ENCODE data around the gene FN1.

The FN1 gene
- 0.31 to 4.0 reads per million in 2 donors for total RNA-seq

- peak in 4 of 5 experiments; percentile 23 to 68 (median 48) for DNase-seq
Measured at GRCh38 chr2:215435870-215436704, at the start of gene FN1. TSS of gene FN1 (minus strand) at chr2:215436068. CDS start at chr2:215435802, 266 bp downstream.

GRCh38 chr2:215485032-215485431 is 49.2 kb upstream of the FN1 start:
- DNase-seq: no peak

- no peak for DNase-seq
Measured at GRCh38 chr2:215484570-215484969, 48.7 kb upstream of the FN1 start.

- no peak for DNase-seq
Measured at GRCh38 chr2:215483431-215483830, 47.6 kb upstream of the FN1 start.

- no peak for DNase-seq
Measured at GRCh38 chr2:215479536-215480240, 43.8 kb upstream of the FN1 start.

- no peak for DNase-seq
Measured at GRCh38 chr2:215479121-215479520, 43.3 kb upstream of the FN1 start.

GRCh38 chr2:215476424-215476823 is 40.6 kb upstream of the FN1 start:
- DNase-seq: no peak

- no peak for DNase-seq
Measured at GRCh38 chr2:215466097-215466909, 30.4 kb upstream of the FN1 start.

- no peak for DNase-seq
Measured at GRCh38 chr2:215465256-215465655, 29.4 kb upstream of the FN1 start.

- DNase-seq: no peak
Measured at GRCh38 chr2:215461836-215462532, 26.1 kb upstream of the FN1 start.

GRCh38 chr2:215460682-215461382 is 25.0 kb upstream of the FN1 start:
- DNase-seq: no peak

GRCh38 chr2:215455958-215456357 is 20.1 kb upstream of the FN1 start:
- DNase-seq: no peak

- peak in 1 of 5 experiments; percentile 12 for DNase-seq
Measured at GRCh38 chr2:215454519-215455246, 18.8 kb upstream of the FN1 start.

- DNase-seq: no peak
Measured at GRCh38 chr2:215452725-215453124, 16.9 kb upstream of the FN1 start.

GRCh38 chr2:215451012-215451756 is 15.3 kb upstream of the FN1 start:
- DNase-seq: no peak

- DNase-seq: no peak
Measured at GRCh38 chr2:215450188-215451011, 14.5 kb upstream of the FN1 start.

GRCh38 chr2:215447673-215448081 is 11.8 kb upstream of the FN1 start:
- no peak for DNase-seq

- DNase-seq: no peak
Measured at GRCh38 chr2:215447056-215447455, 11.2 kb upstream of the FN1 start.

GRCh38 chr2:215442401-215442787 is 6.5 kb upstream of the FN1 start:
- no peak for DNase-seq

Measured in T-helper 2 cell (primary cell).